Neural cell (in vitro differentiated cells): Measurements from ENCODE around the gene PTPRN2. TPM values are rescaled to one million over a fixed set of nuclear protein-coding genes. Genes with fewer than 3 reads are reported as not detected.
A peak's percentile ranks its signal among the peaks of the same experiment; 100 is the strongest.

Source experiments
- H2AFZ ChIP-seq: fragments of 200-600, 300-800 bp; sonication (generic), shearing (Covaris generic); 2 replicates; pipeline ENCODE4 v1.6.0; 2014; ENCODE audit warnings: low read depth, mild to moderate bottlenecking, antibody characterized with exemption, low read length, moderate library complexity
- H3F3A ChIP-seq: fragments of 200-600 bp; shearing (Covaris generic); 2 replicates; pipeline ENCODE4 v1.6.1; 2016; ENCODE audit warnings: mild to moderate bottlenecking, moderate library complexity, mixed read lengths, antibody characterized with exemption, low read length; ENCODE audit not compliant: insufficient read depth, poor library complexity, severe bottlenecking
- H3K27ac ChIP-seq: fragments of 200-600, 300-800 bp; sonication (generic), shearing (Covaris generic); 2 replicates; pipeline ENCODE4 v1.5.1; 2014; ENCODE audit warnings: mild to moderate bottlenecking, low read length, moderate library complexity
- H3K27me3 ChIP-seq: fragments of 300-800, 200-600 bp; sonication (generic), shearing (Covaris generic); 2 replicates; pipeline ENCODE4 v1.6.0; 2014; ENCODE audit warnings: mild to moderate bottlenecking, low read depth, low read length, moderate library complexity; ENCODE audit not compliant: insufficient read depth
- H3K36me3 ChIP-seq: fragments of 300-800, 200-600 bp; sonication (generic), shearing (Covaris generic); 2 replicates; pipeline ENCODE4 v1.5.1; 2014; ENCODE audit warnings: mild to moderate bottlenecking, antibody characterized with exemption, low read length, moderate library complexity; ENCODE audit not compliant: insufficient read depth
- H3K4me2 ChIP-seq: fragments of 300-800, 200-600 bp; sonication (generic), shearing (Covaris generic); 2 replicates; pipeline ENCODE4 v1.6.0; 2014; ENCODE audit warnings: mild to moderate bottlenecking, low read length
- H3K4me3 ChIP-seq: fragments of 300-800, 200-600 bp; sonication (generic), shearing (Covaris generic); 2 replicates; pipeline ENCODE4 v1.5.1; 2014; ENCODE audit warnings: mild to moderate bottlenecking, low read length, moderate library complexity
- H3K79me2 ChIP-seq: fragments of 200-600 bp; shearing (Covaris generic); replicated peaks from 2 replicates; pipeline ENCODE4 v1.6.0; 2014; ENCODE audit warnings: mild to moderate bottlenecking, low read length, moderate library complexity; ENCODE audit not compliant: insufficient read depth
- H3K9ac ChIP-seq: fragments of 300-800, 200-600 bp; sonication (generic), shearing (Covaris generic); 2 replicates; pipeline ENCODE4 v1.6.1; 2016; ENCODE audit warnings: mild to moderate bottlenecking, low read length, mixed read lengths
- H3K9me2 ChIP-seq: fragments of 200-600 bp; shearing (Covaris generic); 2 replicates; pipeline ENCODE4 v1.6.1; 2016; ENCODE audit warnings: mild to moderate bottlenecking, low read length, mixed read lengths; ENCODE audit not compliant: insufficient read depth
- H3K9me3 ChIP-seq: fragments of 200-600, 300-800 bp; sonication (generic), shearing (Covaris generic); 2 replicates; pipeline ENCODE4 v1.6.1; 2016; ENCODE audit warnings: mild to moderate bottlenecking, mixed run types, low read length, moderate library complexity, mixed read lengths
- H4K20me1 ChIP-seq: fragments of 200-600 bp; shearing (Covaris generic); 2 replicates; pipeline ENCODE4 v1.6.1; 2016; ENCODE audit warnings: mild to moderate bottlenecking, mixed run types; ENCODE audit not compliant: insufficient read depth
- MXI1 ChIP-seq: fragments of 450-650 bp; conservative IDR thresholded peaks from 2 replicates; pipeline ENCODE4 v1.6.1; 2014; ENCODE audit warnings: antibody characterized with exemption, mild to moderate bottlenecking; ENCODE audit not compliant: poor library complexity, severe bottlenecking
- POLR2AphosphoS5 ChIP-seq: IDR thresholded peaks from 2 replicates; pipeline ENCODE4 v1.6.1; 2012
- RAD21 ChIP-seq: fragments of 450-650 bp; conservative IDR thresholded peaks from 2 replicates; pipeline ENCODE4 v1.6.1; 2014; ENCODE audit warnings: antibody characterized with exemption, mild to moderate bottlenecking, moderate library complexity
- TAF1 ChIP-seq: IDR thresholded peaks from 2 replicates; pipeline ENCODE4 v1.6.1; 2012; ENCODE audit warnings: low read depth
- polyA plus RNA-seq: library from polyadenylated mRNA; depleted of rRNA; stranded (reverse); fragments of >200 nt; gene quantifications from 2 replicates; pipeline ENCODE4 v1.2.3, GENCODE V29; 2014
- TF ChIP-seq, protein P1 (sequence below): IDR thresholded peaks from 2 replicates; pipeline ENCODE4 v1.6.1; 2012; ENCODE audit warnings: borderline replicate concordance
- TF ChIP-seq, protein P2 (sequence below): fragments of 450-650 bp; IDR thresholded peaks from 2 replicates; pipeline ENCODE4 v1.5.1; 2014; ENCODE audit warnings: antibody characterized with exemption, mild to moderate bottlenecking, moderate library complexity; ENCODE audit not compliant: poor library complexity, severe bottlenecking

Gene PTPRN2
- polyA plus RNA-seq, 1 donor from 2014 or later = 31.0 TPM

DNA sequence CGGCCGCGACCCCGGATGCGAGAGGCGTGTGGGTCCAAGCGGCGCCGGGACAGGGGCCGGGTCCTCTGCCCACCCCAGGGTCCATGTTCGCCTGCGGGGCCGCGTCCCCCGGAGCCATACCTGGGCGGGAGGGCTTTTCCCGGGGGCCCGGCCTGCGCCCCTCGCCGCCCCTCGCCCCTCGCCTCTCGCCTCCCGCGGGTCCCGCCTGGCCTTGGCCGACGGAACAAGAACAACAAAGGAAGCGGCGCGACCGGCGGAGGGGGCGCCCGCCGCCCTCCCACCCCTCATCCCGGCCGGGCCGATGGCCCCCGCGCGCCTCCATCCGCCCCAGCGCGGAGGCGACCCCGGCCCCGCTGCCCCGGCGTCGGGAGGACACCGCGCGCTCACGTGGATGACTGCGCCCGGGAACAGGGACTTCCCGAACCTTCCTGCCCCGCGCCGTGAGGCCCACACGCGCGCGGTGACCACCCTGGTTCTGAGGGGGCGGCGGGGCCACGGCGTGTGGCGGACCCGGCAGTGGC is 902.7 kb downstream of the PTPRN2 start:
- no peaks in the 10 kb centered on the region for H3K9me2 ChIP-seq
- H3K4me3 ChIP-seq = peak overlapping the region; percentile 98
- H3F3A ChIP-seq = peaks cover 8% of the 10 kb centered on the region
- peaks cover 92% of the 10 kb centered on the region for H3K79me2 ChIP-seq
- H3K36me3 ChIP-seq = no peaks in the 10 kb centered on the region
- H3K9ac ChIP-seq = peak overlapping the region; percentile 99
- peak overlapping the region; percentile 99 for H3K27ac ChIP-seq
- no peaks in the 10 kb centered on the region for H3K9me3 ChIP-seq
- no peaks in the 10 kb centered on the region for H3K27me3 ChIP-seq
- H3K4me2 ChIP-seq = no peak overlapping the region
- H4K20me1 ChIP-seq = peaks cover 16% of the 10 kb centered on the region
- no peak overlapping the region for H2AFZ ChIP-seq
- TF ChIP-seq MXI1 = no peak

DNA sequence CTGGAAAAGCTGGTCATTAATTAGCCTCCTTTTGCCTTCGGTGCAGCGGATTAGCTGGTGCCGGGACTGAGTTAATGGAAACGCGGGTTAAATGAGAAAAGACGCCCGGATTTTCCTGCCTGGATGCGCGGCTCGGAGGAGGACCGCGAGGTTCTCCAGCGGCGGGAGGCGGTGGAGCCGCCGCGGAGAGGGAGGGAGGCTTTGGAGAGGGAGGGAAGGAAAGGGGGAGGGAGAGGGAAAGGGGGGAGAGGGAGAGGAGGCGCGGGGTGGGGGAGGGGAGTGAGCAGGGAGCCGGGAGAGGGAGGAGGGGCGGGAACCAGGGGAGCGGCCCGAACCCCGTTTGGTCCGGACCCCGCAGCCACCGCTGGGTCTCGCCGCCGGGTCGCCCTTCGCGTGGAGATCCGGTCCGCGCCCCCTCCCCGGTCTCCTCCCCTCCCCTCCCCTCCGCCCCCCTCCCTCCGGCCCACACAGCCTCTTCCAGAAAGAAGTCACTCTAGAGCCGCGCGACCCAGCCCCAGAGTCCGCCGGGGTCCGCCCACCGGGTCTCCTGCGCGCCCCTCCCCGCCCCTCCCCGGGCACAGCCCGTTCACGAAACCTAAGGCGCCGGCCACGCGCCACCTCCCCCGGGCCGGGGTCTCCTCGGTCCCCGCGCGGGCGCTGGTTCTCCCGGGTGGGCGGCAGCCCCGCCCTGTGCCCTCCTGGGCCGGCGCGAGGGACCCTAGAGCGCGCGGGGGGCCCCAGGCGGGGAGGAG is 903.3 kb downstream of the PTPRN2 start:
- Histone ChIP-seq H3K27me3 (no peaks in the 10 kb centered on the region), H4K20me1 (peaks cover 17% of the 10 kb centered on the region), H3F3A (peaks cover 8% of the 10 kb centered on the region), H2AFZ (no peak overlapping the region), H3K9me3 (no peaks in the 10 kb centered on the region), H3K4me2 (peak overlapping the region; percentile 87), H3K36me3 (no peaks in the 10 kb centered on the region), H3K9me2 (no peaks in the 10 kb centered on the region), H3K9ac (peak overlapping the region; percentile 99), H3K79me2 (peaks cover 92% of the 10 kb centered on the region), H3K4me3 (peak overlapping the region; percentile 98), H3K27ac (peak overlapping the region; percentile 99)
- TF ChIP-seq POLR2AphosphoS5 (peak; percentile 58), MXI1 (peak; percentile 3), RAD21 (no peak)
- TF ChIP-seq, protein P1, sequence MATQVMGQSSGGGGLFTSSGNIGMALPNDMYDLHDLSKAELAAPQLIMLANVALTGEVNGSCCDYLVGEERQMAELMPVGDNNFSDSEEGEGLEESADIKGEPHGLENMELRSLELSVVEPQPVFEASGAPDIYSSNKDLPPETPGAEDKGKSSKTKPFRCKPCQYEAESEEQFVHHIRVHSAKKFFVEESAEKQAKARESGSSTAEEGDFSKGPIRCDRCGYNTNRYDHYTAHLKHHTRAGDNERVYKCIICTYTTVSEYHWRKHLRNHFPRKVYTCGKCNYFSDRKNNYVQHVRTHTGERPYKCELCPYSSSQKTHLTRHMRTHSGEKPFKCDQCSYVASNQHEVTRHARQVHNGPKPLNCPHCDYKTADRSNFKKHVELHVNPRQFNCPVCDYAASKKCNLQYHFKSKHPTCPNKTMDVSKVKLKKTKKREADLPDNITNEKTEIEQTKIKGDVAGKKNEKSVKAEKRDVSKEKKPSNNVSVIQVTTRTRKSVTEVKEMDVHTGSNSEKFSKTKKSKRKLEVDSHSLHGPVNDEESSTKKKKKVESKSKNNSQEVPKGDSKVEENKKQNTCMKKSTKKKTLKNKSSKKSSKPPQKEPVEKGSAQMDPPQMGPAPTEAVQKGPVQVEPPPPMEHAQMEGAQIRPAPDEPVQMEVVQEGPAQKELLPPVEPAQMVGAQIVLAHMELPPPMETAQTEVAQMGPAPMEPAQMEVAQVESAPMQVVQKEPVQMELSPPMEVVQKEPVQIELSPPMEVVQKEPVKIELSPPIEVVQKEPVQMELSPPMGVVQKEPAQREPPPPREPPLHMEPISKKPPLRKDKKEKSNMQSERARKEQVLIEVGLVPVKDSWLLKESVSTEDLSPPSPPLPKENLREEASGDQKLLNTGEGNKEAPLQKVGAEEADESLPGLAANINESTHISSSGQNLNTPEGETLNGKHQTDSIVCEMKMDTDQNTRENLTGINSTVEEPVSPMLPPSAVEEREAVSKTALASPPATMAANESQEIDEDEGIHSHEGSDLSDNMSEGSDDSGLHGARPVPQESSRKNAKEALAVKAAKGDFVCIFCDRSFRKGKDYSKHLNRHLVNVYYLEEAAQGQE = peak; percentile 76
- TF ChIP-seq, protein P2, sequence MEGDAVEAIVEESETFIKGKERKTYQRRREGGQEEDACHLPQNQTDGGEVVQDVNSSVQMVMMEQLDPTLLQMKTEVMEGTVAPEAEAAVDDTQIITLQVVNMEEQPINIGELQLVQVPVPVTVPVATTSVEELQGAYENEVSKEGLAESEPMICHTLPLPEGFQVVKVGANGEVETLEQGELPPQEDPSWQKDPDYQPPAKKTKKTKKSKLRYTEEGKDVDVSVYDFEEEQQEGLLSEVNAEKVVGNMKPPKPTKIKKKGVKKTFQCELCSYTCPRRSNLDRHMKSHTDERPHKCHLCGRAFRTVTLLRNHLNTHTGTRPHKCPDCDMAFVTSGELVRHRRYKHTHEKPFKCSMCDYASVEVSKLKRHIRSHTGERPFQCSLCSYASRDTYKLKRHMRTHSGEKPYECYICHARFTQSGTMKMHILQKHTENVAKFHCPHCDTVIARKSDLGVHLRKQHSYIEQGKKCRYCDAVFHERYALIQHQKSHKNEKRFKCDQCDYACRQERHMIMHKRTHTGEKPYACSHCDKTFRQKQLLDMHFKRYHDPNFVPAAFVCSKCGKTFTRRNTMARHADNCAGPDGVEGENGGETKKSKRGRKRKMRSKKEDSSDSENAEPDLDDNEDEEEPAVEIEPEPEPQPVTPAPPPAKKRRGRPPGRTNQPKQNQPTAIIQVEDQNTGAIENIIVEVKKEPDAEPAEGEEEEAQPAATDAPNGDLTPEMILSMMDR = no peak

DNA sequence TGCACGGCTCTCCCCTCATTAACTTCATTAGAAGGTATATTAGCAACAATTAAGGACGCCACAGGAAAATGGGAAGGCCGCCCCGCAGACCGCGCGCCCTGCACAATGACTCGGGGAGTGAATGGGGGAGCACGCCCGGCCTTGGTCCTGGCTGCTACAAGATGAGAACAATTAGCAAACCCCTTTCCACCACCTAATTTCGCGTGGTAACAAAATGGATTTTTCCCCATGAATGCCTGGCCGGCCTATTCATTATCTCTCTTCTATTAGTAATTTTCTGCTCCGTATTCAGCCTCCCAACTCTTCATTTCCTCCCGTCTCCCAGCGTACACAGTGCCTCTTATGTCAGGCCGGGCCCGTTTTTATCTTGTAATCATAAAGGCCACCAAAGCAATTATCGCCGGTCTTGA is 903.9 kb downstream of the PTPRN2 start:
- H3K9me3 ChIP-seq = no peaks in the 10 kb centered on the region
- peaks cover 93% of the 10 kb centered on the region for H3K79me2 ChIP-seq
- peak; percentile 49 for TF ChIP-seq TAF1
- TF ChIP-seq, protein P2 = no peak
- peaks cover 8% of the 10 kb centered on the region for H3F3A ChIP-seq
- H3K9me2 ChIP-seq = no peaks in the 10 kb centered on the region
- peak overlapping the region; percentile 98 for H3K4me3 ChIP-seq
- H3K27ac ChIP-seq = peak overlapping the region; percentile 99
- H4K20me1 ChIP-seq = peaks cover 17% of the 10 kb centered on the region
- H3K27me3 ChIP-seq = no peaks in the 10 kb centered on the region
- no peaks in the 10 kb centered on the region for H3K36me3 ChIP-seq
- peak overlapping the region; percentile 99 for H3K9ac ChIP-seq
- peak overlapping the region; percentile 87 for H3K4me2 ChIP-seq
- no peak overlapping the region for H2AFZ ChIP-seq
